Measurements from ENCODE around the gene AKAP8.

The AKAP8 gene

DNA sequence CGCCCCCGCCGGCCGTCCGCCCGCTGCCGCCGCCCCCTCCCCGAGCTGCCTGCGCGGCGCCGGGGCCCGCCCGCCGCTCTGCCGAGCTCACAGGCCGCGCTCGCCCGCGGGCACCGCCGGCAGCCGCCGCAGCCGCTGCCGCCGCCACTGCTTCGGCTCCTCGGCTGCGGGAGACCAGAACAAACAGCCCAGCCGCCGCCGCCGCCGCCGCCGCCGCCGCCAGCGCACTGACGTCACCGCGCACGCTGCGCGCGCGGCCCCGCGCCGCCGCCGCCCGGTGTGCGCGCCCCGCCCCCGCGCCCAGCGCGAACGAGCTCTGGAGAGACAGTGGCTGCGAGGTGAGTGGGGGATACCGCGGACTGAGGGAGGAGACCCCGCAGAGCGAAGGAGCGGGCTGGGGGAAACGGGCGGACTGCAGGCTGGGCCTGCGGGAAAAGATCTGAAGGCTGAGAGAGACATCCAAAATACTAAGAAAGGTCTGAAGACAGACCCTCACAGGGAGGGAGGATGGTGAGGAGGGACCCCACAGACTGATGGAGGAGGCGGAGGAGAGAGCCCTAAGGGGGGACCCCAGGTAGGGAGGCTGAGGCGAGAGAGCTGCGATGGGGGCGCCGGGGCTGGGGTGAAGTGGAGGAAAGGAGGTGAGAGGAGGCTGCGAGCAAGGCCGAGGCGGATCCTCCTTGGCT is 47.1 kb downstream of the AKAP8 start, which contains the start of gene BRD4:
BRD4 (minus strand) TSS at position 229 of the 686 bp plus-strand sequence. CDS start 59,440 bp downstream, outside the sequence.
- DNase-seq (ENCODE audit: low read depth in 3 of 3): peak; percentile 59 to 71 (median 61)

DNA sequence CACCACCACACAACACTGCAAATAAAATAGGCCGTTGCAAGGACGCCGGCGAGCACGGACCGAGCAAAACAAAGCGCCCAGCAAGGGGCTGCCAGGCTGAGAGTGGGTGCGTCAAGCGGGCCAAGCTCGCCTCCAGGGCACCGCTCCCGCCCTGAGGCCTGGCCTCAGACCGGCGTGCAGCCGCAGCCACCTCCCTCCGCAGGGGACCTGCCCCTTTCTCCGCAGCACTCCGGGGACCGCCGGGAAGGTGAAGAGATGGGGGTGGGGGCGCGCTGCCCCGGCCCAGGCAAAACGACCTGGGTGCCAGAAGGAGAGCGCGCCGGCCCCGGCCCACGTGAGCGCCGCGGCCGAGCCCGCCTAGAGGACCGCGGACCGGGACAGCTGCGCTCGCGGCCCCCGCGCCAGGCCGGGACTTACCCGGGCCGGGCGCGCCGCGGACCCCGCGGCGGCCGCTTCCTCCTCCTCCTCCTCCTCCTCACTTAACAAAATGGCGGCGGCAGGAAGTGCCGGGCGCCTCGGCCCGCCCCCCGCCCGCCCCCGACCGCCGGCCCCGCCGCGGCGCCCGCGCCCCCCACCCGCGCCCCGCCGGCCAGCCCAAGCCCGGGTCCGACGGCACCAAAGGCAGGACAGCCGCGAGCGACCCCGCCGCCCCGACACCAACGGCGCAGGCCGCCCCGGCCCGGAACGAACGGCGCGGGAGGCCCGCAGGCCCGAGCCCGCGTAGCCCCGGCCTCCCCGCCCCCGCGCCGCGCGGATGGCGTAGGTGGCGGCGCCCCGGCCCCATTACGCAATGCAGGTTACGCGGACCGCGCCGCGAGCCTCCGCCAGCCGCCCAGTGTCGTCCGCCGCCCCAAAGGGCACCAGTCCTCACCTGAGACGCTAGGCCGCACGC is 47.9 kb downstream of the AKAP8 start:
- peak; percentile 27 to 60 (median 34) for DNase-seq (ENCODE audit: low read depth in 3 of 3)

DNA sequence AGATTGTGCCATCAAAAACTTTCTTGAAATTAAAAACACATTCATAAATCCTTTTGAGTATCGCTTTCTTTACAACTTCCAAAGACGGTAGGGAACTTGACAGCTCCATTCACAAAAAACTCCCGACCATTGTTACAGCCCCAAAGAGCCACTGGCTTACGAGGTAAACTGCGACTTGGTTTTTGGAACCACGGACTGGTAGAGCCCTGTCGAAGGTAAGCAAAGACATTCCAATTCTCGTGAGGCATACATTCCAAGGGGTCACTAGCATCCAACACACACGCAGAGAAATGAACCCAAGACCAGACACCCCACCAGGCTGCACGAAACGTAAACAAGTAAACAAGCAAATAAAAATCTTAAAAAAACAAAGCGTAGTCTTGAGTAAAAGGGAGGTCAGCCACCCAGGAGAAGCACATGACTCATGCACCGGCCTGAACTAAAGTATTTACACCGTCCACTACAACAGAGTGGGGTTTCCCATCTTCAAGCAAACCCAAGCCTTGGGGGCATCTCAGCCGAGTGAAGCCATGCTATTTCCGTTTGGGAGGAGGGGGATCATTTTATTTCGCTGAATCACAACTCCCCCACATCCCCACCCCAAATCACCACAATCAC is 48.7 kb downstream of the AKAP8 start:
- no peak for DNase-seq (ENCODE audit: low read depth in 3 of 3)

DNA sequence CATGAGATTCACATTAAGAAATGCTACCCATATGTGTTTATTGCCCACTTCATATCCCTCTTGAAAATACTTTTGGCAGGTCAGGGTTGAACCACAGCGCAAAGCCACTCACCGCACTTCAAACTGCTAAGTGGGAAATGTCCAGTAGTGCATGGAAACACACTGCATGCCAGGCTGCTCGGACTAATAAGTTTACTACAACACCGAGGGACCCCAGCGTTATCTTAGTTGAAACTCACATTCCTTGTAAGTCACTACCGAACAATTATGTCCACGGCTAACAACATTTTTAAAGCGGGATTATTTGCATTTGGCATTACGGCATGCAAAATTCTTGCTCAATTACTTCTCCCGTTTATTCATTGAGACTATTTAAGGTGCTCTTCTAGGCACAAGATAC is 51.3 kb downstream of the AKAP8 start:
- DNase-seq (ENCODE audit: low read depth in 3 of 3): no peak

DNA sequence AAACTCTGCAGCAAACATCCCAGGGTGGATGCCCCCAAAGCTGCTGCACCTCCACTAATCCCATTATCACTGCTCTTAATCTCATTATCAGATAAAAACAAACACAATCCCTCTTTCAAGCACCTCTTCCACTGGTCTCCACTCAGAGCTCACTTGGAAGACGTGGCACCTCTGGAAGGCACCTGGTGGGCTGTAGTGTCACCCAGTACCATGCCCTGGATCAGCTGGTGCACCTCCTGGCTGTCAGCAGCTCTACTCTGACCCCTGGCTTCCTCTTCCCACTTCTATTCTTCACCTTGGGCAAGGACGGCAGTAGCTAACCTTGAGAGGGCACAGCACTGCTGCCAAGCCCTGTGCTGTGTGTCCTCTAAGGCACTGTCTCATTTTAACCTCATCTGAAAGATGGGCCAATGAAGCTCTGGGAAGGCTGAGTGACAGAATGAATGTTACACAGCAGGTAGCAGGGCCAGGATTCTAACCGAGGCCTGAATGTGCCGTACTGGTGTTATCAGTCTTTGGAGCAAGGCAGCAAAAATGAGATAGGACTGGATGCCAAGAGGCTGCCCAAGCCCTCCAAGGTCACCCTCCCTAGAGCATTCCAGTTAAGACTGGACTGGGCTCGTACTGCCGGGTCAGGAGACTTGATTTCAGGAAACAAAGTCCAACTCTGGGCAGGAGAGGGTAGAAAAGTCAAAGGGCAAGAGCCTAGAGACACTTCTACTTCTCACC is 54.6 kb downstream of the AKAP8 start:
- no peak for DNase-seq (ENCODE audit: low read depth in 3 of 3)

DNA sequence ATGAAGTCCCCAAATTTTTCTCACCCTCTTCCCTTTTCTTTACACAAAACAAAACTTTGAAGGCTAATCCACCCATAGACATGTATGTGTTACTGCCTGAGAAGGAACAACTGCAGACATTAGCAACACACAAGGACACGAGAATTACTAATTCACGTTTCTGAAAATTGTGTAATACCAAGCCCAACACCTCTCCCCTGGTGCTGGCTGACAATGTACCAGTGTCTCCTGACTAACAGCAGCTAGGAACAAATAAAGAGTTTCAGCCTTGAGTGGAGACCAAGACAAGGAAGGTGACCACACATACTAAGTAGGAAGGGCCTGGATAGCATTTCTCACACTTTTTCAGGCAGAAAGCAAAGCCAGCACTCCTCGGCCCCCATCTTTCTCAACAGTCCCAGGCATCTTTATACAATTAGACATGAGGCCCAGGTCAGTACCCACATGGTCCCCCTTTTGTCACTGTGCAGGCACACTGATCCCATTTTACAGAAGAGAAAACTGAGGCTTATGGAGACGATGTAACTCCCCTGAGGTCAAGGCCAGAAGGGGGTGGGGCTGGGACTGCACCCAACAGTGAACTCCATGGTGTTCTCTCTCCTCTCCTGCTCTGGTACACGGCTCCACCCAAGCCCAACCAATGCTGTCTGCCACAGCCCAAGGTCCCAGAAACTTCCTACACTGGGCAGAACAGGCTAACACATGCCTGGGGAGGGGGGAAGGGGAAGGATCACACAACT is 55.9 kb downstream of the AKAP8 start:
- DNase-seq (ENCODE audit: low read depth in 3 of 3): no peak

DNA sequence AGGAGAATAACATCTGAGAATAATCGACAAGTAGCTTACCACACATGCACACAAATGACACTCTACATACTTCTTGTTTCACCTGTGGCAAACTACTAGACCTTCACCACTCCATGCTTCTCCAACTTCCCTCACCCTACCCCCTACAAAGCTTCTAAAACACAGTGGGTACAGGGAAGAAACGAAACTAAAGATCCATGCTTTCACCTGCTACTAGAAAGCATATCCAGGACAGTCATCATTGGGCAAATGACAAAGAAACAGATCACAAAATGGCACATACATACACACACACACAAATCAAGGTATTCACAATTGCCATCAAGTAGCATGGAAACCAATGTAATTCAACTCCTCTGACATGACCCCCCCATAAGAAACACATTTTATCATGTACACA is 57.8 kb downstream of the AKAP8 start:
- DNase-seq (ENCODE audit: low read depth in 3 of 3): no peak

DNA sequence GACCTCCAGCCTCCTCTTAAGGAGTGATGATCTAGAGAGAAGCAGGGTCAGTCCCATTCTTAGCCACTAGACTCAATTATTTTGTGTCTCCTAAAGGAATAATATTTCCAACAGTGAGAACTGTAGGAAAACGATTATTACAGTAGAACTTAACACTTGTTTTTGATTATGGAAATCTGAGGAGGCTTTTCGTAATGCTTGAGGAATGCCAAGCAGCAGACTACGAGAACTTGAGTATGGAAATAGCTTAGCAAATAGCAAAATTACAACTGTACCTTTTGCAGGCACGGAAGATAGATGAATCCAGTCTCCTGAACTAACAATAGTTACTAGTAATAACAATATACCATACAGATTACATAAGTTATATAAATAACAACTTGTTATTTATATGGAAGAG is 59.5 kb downstream of the AKAP8 start:
- DNase-seq (ENCODE audit: low read depth in 3 of 3): no peak

DNA sequence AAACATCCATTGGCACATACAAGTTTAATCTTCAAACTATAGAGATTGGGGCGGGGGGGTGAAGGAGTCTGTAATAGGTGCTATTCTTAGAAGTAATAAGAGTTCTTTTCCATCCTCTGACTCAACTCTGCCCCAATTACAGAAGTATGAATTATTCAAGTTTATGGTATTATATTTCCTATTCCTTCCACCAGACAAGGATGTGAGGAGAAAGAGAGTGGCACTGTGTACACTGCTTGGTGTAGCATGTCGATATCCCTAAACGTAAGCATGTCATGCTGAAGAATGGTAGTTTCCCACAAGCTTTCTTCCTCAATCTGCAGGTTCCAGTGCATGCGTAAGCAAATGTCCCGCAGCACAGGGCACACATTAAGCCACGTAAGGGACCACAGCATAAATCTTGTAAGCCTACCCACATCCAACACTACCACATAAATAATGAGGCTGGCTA is 61.3 kb downstream of the AKAP8 start:
- DNase-seq (ENCODE audit: low read depth in 3 of 3): no peak

DNA sequence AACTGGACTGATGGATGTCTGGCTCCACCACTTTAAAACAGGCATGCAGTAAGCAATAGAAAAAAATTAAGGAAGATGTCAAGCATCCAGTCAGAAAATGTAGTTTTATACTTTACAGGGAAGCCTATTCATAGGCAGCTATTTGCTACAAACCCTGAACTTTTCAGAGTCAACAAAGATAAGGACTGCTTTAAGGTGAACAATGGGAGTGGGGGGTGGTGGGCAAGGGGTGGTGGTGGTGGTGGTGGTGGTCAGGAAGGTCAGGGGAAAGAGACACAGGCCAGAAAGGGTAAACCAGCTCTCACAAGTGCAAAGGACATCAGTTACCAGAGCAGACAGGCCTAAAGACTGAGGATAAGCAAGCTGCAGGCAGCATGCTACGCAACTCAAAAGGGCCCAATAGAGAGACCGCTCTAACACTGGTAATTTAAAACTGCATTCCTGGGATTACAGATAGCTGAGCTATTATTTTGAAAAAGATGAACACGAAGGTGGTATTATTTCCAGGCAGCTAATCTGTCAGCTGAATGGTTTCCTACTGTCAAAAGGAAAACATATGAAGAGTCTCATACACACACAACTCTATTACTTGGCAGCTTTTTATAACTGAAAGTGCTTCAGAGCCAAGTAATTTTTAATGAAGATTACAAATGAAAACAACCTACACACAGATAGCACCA is 62.1 kb downstream of the AKAP8 start:
- no peak for DNase-seq (ENCODE audit: low read depth in 3 of 3)

DNA sequence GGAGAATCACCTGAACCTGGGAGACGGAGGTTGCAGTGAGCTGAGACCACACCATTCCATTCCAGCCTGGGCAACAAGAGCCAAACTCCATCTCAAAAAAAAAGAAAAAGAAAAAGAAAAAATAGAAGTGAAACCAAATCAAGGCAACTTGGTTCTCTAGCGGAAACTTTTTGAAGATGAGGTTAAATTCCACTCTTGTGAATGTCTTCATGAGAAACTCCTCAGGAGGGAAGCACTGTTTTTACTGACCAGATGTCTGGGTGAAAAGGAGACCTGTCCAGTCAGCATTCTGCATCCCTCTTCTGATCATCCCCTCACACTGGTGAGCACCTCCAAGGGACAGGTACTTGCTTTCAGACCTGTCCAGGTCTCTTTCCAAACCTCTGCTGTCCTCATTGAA is 63.1 kb downstream of the AKAP8 start:
- DNase-seq (ENCODE audit: low read depth in 3 of 3): no peak

DNA sequence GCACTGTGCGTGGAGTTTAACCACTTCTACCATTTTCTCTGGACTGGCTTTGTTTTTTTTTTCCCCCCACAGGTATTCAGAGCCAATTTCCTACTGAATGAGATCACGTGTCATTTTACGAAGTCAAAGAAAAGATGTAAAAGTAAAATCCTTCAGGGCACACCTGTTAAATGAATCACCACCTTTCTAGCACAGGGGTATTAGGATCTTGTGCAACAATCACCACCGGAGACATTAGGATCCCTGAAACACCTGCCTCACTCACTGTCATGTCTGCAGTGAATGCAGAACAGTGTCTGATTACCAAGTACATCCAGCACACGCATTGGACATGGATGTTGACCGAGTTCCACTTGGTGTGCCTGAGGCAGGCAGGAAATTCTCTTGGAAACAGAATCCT is 64.5 kb downstream of the AKAP8 start:
- no peak for DNase-seq (ENCODE audit: low read depth in 3 of 3)

DNA sequence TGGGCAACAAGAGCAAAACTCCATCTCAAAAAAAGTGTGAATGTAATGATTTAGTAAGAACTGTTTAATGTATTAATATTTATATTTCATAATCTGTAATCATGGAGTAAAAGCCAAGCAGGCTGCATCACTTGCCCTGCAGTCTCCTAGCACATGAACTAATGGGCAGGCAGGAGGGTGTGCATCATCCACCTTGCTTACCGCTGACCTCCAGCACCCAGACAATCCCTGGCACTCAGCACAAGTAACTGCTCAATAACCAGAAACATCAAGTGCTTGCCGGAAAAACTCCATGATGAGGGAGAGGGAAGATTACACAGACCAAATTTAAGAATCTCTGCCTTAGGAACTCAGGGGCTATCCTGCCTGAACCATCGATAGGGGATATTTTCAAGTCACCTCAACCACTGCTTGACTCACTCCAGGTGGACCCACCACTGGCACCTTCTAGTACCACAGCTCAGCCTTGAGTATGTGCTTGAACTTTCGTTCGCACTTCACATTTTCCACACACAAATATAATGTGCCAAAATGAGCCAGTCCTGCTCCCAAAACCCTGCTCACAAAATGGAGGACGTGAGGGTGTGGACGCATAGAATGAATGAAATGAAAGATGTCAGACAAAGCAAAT is 65.8 kb downstream of the AKAP8 start:
- DNase-seq (ENCODE audit: low read depth in 3 of 3): no peak

DNA sequence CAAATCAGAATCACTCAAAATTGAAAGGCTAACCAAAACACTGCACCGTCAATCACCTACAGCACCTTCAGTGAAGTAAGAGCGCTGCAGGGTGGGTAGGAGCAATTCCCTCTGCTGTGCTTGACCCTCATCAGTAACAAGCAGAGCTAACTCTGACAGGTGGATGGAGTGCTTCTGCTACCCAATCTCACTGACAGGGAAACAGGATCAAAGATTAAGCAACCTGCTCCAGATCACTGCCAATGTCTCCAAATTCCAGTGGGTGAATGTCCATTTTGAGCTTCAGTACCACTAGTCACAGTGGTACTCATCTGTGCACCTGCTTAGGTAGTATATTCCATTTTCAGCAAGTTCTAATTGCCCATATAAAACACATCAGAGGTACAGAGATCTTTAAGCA is 72.4 kb downstream of the AKAP8 start:
- DNase-seq (ENCODE audit: low read depth in 3 of 3): no peak

DNA sequence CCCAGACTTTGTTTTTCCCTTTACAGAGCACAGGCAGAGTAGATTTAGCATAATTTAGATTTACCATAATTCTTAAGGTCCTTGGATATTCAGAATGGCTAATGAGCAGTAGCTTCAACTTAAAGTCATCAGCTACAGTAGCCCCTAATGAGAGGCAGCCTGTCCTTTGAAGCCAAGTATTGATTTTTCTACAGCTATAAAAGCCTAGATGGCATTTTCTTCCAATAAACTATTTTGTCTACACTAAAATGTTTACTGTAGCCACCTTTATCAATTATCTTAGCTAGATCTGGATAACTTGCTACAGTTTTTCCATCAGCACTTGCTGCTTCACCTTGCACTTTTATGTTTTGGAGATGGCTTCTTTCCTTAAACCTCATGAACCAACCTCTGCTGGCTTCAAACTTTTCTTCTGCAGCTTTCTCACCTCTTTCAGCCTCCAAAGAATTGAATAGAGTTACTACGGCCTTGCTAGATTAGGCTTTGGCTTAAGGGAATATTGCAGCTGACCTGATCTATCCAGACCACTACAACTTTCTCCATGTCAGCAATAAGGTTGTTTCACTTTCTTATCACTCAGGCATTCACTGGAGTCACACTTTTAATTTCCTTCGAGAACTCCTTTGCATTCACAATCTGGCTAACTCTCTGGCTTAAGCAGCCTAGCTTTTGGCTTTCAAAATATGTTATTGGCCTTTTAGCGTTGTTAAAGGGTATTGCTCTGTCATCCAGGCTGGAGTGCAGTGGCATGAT is 73.8 kb downstream of the AKAP8 start:
- DNase-seq (ENCODE audit: low read depth in 3 of 3): no peak

DNA sequence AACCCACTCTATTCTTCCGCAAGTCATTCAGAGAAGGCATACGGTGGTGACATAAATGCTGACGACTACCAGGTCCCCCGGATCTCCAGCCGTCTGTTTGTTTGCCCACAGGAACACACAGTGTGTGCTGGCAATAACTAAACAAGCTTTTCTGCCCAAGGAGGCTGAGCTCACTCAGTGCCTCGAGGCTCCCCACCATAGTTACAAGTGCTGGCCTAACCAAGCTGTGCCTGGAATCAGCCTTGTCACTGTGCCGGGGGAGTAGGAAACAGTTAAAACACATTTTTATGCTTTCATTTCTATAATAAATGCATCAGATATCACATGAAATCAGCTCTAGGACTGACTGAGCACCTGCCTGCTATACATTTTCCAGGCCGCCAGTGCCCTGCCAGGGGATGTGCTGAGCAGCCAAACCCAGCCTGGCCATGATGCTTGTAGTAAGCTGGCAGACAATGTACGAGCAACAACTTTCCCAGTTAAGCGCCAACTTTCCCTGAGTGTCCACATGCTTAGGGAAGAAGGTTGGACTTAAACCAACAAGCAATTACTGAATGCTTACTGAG is 75.4 kb downstream of the AKAP8 start:
- DNase-seq (ENCODE audit: low read depth in 3 of 3): peak in 1 of 3 experiments; percentile 24
